GM12865 (cell line): ENCODE data around the gene OLFM1.

Source experiments
- DNase-seq: peaks from one replicate; pipeline ENCODE4 v3.0.0; 2010; ENCODE audit warnings: low read depth
- H3K4me3 ChIP-seq: 2 replicates; pipeline ENCODE4 v1.5.1; 2011; ENCODE audit warnings: mild to moderate bottlenecking, low read depth, low read length, control low read depth
- CTCF ChIP-seq: IDR thresholded peaks from 2 replicates; pipeline ENCODE4 v1.5.1; 2011; ENCODE audit warnings: low read length, control low read depth, low read depth, inconsistent platforms; ENCODE audit not compliant: insufficient read depth; ENCODE audit errors: missing control alignments

The OLFM1 gene

DNA sequence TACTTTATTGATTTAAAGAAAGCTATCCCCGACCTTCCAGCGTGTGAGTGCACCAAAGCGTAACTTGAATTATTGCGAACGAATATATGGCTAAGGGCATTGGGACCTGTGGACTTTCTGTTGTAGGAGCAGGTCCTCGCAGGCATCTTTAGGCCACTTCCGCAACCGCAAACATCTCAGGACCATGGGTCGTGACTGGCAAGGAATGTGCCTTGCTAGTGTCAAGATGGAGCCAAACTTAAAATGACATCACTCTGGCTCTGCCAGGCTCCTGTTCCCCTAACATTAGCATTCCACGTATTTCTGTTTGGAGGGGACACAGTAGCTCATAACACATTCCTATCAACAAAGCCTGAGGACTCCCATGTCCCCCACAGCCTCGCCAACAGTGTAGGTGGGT is 44.1 kb upstream of the OLFM1 start:
- TF ChIP-seq CTCF = no peak
- DNase-seq = no peak

DNA sequence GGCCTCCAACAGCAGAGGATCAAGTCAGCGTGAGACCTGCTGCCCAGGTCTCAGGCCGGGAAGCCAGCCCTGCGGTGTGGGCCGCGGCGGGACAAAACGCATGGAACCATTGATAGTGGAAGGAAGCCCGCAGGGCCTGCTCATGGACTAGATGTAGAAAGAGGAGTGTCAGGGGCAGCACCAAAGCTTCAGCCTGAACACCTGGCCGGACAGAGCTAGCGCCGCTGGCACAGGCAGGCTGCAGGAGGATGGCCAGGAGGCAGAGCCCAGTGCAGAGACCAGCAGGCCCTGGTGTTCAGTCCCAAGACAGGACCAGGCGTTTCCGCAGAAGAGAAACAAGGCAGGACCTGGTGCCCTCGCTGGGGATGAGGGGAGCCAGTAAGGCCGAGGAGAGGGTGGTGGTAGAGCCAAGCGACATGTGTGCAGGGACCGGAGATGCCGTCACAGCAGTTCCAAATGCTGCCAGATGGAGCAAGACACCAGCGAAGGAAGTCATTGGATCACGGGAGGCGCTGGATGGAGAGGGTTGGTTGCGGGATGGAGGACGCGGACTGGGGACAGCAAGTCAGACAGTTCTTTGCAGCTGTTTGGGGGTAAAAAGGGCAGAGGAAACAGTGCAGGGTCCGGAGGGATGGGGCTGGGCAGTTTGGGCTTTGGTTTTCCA is 42.1 kb upstream of the OLFM1 start:
- DNase-seq = no peak
- H3K4me3 ChIP-seq = no peak overlapping the region
- TF ChIP-seq CTCF = no peak

More for the DNA sequence above, 44.1 kb upstream of the OLFM1 start:
- no peak overlapping the region for H3K4me3 ChIP-seq

DNA sequence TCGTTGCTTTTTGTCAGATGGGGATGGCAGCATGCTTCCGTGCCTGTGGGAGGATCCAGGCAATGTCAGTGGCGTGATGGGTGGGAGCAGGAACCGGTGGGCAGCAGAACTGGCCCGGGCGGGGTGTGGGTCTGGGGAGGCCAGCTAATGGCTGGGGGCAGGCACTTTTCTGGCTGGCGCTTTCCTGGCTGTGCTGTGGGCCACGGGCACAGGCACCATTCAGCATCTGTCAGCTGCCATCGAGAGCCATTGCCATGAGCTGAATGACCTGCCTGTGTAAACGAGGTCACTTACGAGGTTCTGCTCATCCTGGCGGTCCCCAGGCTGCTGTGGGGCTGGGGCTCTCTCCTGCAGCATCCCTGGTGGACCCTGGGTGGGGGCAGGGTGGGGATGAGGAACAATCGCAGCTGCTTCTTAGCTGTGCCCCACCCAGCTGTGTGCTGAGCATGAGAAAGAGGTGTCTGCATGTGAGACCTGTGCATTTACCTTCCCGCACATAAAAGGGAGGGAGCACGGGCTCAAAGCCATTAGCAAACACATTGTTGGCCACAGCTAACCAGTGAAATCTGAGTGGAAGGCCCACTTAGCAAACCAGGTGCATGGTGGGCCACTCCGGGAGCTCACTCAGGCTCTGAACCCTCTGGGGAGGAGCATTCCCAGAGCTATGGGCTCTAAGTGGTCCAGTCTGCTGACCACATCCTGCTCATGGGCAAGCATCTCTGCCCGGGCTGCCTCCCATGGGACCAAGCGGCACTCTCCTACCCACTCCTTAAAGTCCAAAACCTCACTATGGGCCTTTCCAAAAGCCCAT is 41.3 kb upstream of the OLFM1 start:
- H3K4me3 ChIP-seq = no peak overlapping the region
- TF ChIP-seq CTCF = no peak
- no peak for DNase-seq

GRCh38 chr9:135046739-135047350 is 40.6 kb upstream of the OLFM1 start:
- DNase-seq = no peak
- no peak overlapping the region for H3K4me3 ChIP-seq
- no peak for TF ChIP-seq CTCF

- no peak overlapping the region for H3K4me3 ChIP-seq
- DNase-seq = no peak
- no peak for TF ChIP-seq CTCF
These were observed 39.9 kb upstream of the OLFM1 start for GRCh38 chr9:135047521-135047920.

GRCh38 chr9:135048046-135048757 is 39.3 kb upstream of the OLFM1 start:
- no peak for TF ChIP-seq CTCF
- no peak for DNase-seq
- H3K4me3 ChIP-seq = no peak overlapping the region
